Measurements from ENCODE around the gene TPPP2. TPM values are rescaled to one million over a fixed set of nuclear protein-coding genes. Genes with fewer than 3 reads are reported as not detected.
A peak's percentile ranks its signal among the peaks of the same experiment; 100 is the strongest.

The TPPP2 gene
- total RNA-seq, 4 donors from 2014 or later = not detected

- H3K9me3 ChIP-seq = no peaks in the 10 kb centered on the region
- H3K4me1 ChIP-seq = peaks cover 0 to 6% (median 0%) of the 10 kb centered on the region in 3 donors
- H3K27ac ChIP-seq = no peak overlapping the region
- no peak for TF ChIP-seq POLR2A (IDR thresholded peaks at IDR 0.05)
- TF ChIP-seq POLR2AphosphoS5 (IDR thresholded peaks at IDR 0.05) = no peak
- H3K36me3 ChIP-seq = no peaks in the 10 kb centered on the region
- no peaks in the 10 kb centered on the region for H3K27me3 ChIP-seq
- WGBS, 2 donors (ENCODE audit: low coverage in 1 of 2) = 70 to 73% methylated on average over 7 to 13 of the region's 13 CpGs
- ATAC-seq = no peak
- H3K4me3 ChIP-seq = no peak overlapping the region
Observed at GRCh38 chr14:21060614-21061346, 30.8 kb downstream of the TPPP2 start.

- peaks cover 0 to 6% (median 0%) of the 10 kb centered on the region in 3 donors for H3K4me1 ChIP-seq
- H3K4me3 ChIP-seq = no peak overlapping the region
- WGBS, 2 donors (ENCODE audit: low coverage in 1 of 2) = 77 to 93% methylated on average over 3 of the region's 3 CpGs
- no peak overlapping the region for H3K27ac ChIP-seq
- H3K27me3 ChIP-seq = no peaks in the 10 kb centered on the region
- ATAC-seq = no peak
- H3K9me3 ChIP-seq = no peaks in the 10 kb centered on the region
- no peaks in the 10 kb centered on the region for H3K36me3 ChIP-seq
- TF ChIP-seq EP300 (IDR thresholded peaks at IDR 0.05) (no peak), POLR2AphosphoS5 (IDR thresholded peaks at IDR 0.05) (no peak)
Observed at GRCh38 chr14:21061347-21061668, 31.3 kb downstream of the TPPP2 start.

GRCh38 chr14:21063479-21063878, 33.5 kb downstream of the TPPP2 start:
- peaks cover 0 to 9% (median 2%) of the 10 kb centered on the region in 3 donors for H3K4me1 ChIP-seq
- no peak overlapping the region for H3K27ac ChIP-seq
- H3K4me3 ChIP-seq = no peak overlapping the region
- no peaks in the 10 kb centered on the region for H3K27me3 ChIP-seq
- TF ChIP-seq POLR2AphosphoS5 (IDR thresholded peaks at IDR 0.05) = no peak
- peak; percentile 68 for ATAC-seq
- H3K36me3 ChIP-seq = no peaks in the 10 kb centered on the region
- H3K9me3 ChIP-seq = no peaks in the 10 kb centered on the region
- WGBS, 2 donors (ENCODE audit: low coverage in 1 of 2) = 22 to 53% methylated on average over 3 of the region's 3 CpGs

GRCh38 chr14:21066882-21067502, 37.0 kb downstream of the TPPP2 start:
- H3K27ac ChIP-seq = no peak overlapping the region
- TF ChIP-seq EP300 (IDR thresholded peaks at IDR 0.05) (no peak), POLR2AphosphoS5 (IDR thresholded peaks at IDR 0.05) (no peak), POLR2A (IDR thresholded peaks at IDR 0.05) (no peak), CTCF (IDR thresholded peaks at IDR 0.05) (no peak)
- peaks cover 0 to 40% (median 15%) of the 10 kb centered on the region in 3 donors for H3K4me1 ChIP-seq
- H3K36me3 ChIP-seq = no peaks in the 10 kb centered on the region
- no peak for ATAC-seq
- H3K9me3 ChIP-seq = no peaks in the 10 kb centered on the region
- no peak overlapping the region for H3K4me3 ChIP-seq
- WGBS, 2 donors (ENCODE audit: low coverage in 1 of 2) = 76 to 77% methylated on average over 6 to 7 of the region's 7 CpGs
- H3K27me3 ChIP-seq = no peaks in the 10 kb centered on the region

GRCh38 chr14:21068521-21069387, 38.7 kb downstream of the TPPP2 start:
- H3K9me3 ChIP-seq = no peaks in the 10 kb centered on the region
- peaks cover 0 to 47% (median 22%) of the 10 kb centered on the region in 3 donors for H3K4me1 ChIP-seq
- 0% methylated on average over 9 of the region's 45 CpGs; no CpG with 5 or more reads in 1 of the 2 donors for WGBS, 2 donors (ENCODE audit: low coverage in 1 of 2)
- H3K4me3 ChIP-seq = peak overlapping the region; percentile 66 to 78
- no peak for TF ChIP-seq POLR2AphosphoS5 (IDR thresholded peaks at IDR 0.05)
- TF ChIP-seq EP300 (IDR thresholded peaks at IDR 0.05) = no peak
- peak in 3 of 4 experiments; percentile 72 to 83 (median 79) for TF ChIP-seq CTCF (IDR thresholded peaks at IDR 0.05)
- peaks cover 0 to 10% of the 10 kb centered on the region in 2 donors for H3K36me3 ChIP-seq
- ATAC-seq = no peak
- peak overlapping the region in 3 of 4 donors; percentile 88 to 93 (median 89) for H3K27ac ChIP-seq
- no peaks in the 10 kb centered on the region for H3K27me3 ChIP-seq

GRCh38 chr14:21069388-21070082, 39.5 kb downstream of the TPPP2 start:
- peak in 1 of 4 experiments; percentile 8 for TF ChIP-seq CTCF (IDR thresholded peaks at IDR 0.05)
- no peak for TF ChIP-seq POLR2A (IDR thresholded peaks at IDR 0.05)
- TF ChIP-seq POLR2AphosphoS5 (IDR thresholded peaks at IDR 0.05) = no peak
- peak; percentile 4 for ATAC-seq
- Histone ChIP-seq H3K4me3 (peak overlapping the region; percentile 66 to 78), H3K36me3 (peaks cover 0 to 18% of the 10 kb centered on the region in 2 donors), H3K27ac (peak overlapping the region; percentile 4 to 93 (median 88)), H3K9me3 (no peaks in the 10 kb centered on the region), H3K27me3 (no peaks in the 10 kb centered on the region), H3K4me1 (peaks cover 0 to 47% (median 22%) of the 10 kb centered on the region in 3 donors)
- 0% methylated on average over 3 to 7 of the region's 40 CpGs for WGBS, 2 donors (ENCODE audit: low coverage in 1 of 2)

Data from gastroesophageal sphincter (tissue), 4 donors.